Measurements from ENCODE around the gene SNRPD3. TPM values are rescaled to one million over a fixed set of nuclear protein-coding genes. Genes with fewer than 3 reads are reported as not detected.

The SNRPD3 gene
- total and polyA plus RNA-seq, 9 of the 15 experiments (the other 6 are each of a cell fraction or from before 2014, with no cell fraction given): 131 to 366 (median 274) TPM

GRCh38 chr22:24555165-24556039 lies at the start of gene SNRPD3 (continued):
- TF ChIP-seq HBP1 (CRISPR knock-in tag; IDR thresholded peaks at IDR 0.05): 0 out of 2 replicates have a peak, but pooled peaks have one; percentile 24
- TF ChIP-seq CCNT2 (IDR thresholded peaks at IDR 0.05; ENCODE audit: borderline replicate concordance, extremely low read depth, insufficient read length, low read depth, low read length): no peak
- TF ChIP-seq CHD7 (IDR thresholded peaks at IDR 0.05; ENCODE audit: low read depth, low read length): no peak
- peak; percentile 69 for TF ChIP-seq PML (IDR thresholded peaks at IDR 0.05; ENCODE audit: low read length)
- TF ChIP-seq RBBP5 (IDR thresholded peaks at IDR 0.05; ENCODE audit: borderline replicate concordance, insufficient read depth, low read length, poor library complexity, severe bottlenecking): peak; percentile 80
- no peak for TF ChIP-seq YBX1 (IDR thresholded peaks at IDR 0.05)
- TF ChIP-seq HNRNPH1 (optimal IDR thresholded peaks at IDR 0.05; ENCODE audit: low read depth, low read length): no peak
- TF ChIP-seq MNT (conservative IDR thresholded peaks at IDR 0.05): peak; percentile 61 to 85
